Measurements from ENCODE around the gene CACNA1C.

Gene CACNA1C

DNA sequence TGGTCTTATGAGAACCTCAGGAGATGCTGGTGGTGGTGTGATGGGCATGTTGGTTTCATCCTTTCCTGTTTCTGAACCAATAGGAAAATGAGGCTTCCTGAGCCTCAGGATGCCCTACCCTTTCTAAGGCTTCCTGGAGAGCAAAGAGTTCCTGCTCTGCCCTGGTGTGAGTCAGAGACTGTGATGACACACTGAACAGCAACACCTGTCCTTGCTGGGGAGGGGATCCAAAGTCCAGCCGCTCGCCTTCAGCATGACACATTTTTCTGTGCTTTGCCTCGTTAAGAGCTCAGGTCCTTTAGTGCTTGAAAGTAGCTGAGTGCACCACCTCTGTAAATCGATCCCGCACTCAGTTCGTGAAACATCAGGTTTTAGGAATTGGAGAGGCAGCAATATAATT is 116.0 kb downstream of the CACNA1C start:
- H3K36me3 ChIP-seq: no peaks in the 10 kb centered on the region
- no peaks in the 10 kb centered on the region for H3K27me3 ChIP-seq (ENCODE audit: insufficient read depth, low read depth, severe bottlenecking)
- peaks cover 15% of the 10 kb centered on the region for H3K9me3 ChIP-seq (ENCODE audit: severe bottlenecking)
- TF ChIP-seq, protein P1, sequence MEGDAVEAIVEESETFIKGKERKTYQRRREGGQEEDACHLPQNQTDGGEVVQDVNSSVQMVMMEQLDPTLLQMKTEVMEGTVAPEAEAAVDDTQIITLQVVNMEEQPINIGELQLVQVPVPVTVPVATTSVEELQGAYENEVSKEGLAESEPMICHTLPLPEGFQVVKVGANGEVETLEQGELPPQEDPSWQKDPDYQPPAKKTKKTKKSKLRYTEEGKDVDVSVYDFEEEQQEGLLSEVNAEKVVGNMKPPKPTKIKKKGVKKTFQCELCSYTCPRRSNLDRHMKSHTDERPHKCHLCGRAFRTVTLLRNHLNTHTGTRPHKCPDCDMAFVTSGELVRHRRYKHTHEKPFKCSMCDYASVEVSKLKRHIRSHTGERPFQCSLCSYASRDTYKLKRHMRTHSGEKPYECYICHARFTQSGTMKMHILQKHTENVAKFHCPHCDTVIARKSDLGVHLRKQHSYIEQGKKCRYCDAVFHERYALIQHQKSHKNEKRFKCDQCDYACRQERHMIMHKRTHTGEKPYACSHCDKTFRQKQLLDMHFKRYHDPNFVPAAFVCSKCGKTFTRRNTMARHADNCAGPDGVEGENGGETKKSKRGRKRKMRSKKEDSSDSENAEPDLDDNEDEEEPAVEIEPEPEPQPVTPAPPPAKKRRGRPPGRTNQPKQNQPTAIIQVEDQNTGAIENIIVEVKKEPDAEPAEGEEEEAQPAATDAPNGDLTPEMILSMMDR (IDR thresholded peaks at IDR 0.05; ENCODE audit: low read depth, low read length): no peak
- H3K4me3 ChIP-seq (ENCODE audit: low read depth, low read length): no peak overlapping the region
- no peak overlapping the region for H3K27ac ChIP-seq
- no peak for DNase-seq

DNA sequence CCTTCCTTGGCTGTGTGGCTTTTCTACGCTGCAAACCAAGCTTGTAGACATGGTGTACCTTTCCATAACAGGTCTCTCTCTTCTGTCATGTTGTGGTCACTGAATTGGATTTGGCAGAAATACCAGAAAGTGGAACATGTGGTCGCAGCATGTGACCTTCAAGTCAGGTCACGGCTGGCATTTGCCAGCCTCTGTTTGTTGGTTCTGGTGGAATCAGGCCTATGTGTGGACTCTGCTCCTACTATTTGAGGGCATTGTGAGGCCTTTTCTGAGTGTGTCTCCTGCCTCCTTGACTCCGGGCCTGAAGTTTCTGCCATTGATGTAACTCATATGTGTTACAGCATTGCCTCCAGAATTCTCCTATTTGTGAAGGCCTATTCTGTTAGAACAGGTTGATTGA is 116.7 kb downstream of the CACNA1C start:
- DNase-seq: no peak
- no peaks in the 10 kb centered on the region for H3K36me3 ChIP-seq
- TF ChIP-seq, protein P1 (IDR thresholded peaks at IDR 0.05; ENCODE audit: low read depth, low read length): no peak
- H3K27ac ChIP-seq: no peak overlapping the region
- H3K27me3 ChIP-seq (ENCODE audit: insufficient read depth, low read depth, severe bottlenecking): no peaks in the 10 kb centered on the region
- H3K4me3 ChIP-seq (ENCODE audit: low read depth, low read length): no peak overlapping the region
- H3K9me3 ChIP-seq (ENCODE audit: severe bottlenecking): peaks cover 15% of the 10 kb centered on the region

DNA sequence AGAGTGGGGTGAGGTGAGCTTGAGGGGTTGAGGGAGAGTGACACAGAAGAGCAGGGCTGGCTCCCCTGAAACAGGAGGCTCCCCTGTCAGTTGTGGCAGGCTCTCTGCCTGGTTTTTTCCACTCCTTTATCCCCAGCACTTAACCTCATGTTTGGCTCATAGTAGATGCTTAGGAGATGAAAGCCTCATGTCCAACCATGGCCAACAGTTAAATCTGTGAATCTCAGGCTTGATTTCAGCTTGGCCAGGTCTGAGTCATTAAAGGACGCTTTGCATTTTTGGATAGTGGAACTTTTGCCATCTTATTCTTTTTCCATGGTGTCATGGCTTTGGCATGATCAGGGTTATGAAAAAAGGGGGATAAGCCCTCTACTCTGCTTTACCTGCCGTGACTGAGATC is 117.2 kb downstream of the CACNA1C start:
- Histone ChIP-seq H3K4me3 (ENCODE audit: low read depth, low read length) (no peak overlapping the region), H3K9me3 (ENCODE audit: severe bottlenecking) (peaks cover 15% of the 10 kb centered on the region), H3K27ac (no peak overlapping the region), H3K36me3 (no peaks in the 10 kb centered on the region), H3K27me3 (ENCODE audit: insufficient read depth, low read depth, severe bottlenecking) (no peaks in the 10 kb centered on the region)
- TF ChIP-seq, protein P1 (IDR thresholded peaks at IDR 0.05; ENCODE audit: low read depth, low read length): no peak
- no peak for DNase-seq

DNA sequence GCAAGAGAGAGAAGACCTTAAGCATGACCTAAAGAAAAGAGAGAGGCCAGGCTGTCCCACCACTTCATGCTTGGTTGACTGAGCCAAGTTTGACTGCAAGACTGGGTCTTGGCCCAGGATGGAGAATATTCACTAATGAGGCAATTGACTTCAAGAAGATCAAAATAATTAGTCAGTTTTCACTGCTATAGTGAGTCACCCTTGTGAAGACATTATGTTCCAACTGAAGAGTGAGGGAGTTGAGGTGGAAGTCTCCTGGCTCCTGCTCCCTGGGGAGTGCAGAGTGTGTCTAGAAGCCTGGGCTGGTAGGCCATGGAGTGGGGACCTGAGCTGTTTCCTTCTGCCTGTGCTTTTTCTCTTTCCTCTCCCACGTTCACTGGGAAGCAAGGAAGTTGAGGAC is 117.6 kb downstream of the CACNA1C start:
- Histone ChIP-seq H3K9me3 (ENCODE audit: severe bottlenecking) (peaks cover 15% of the 10 kb centered on the region), H3K27me3 (ENCODE audit: insufficient read depth, low read depth, severe bottlenecking) (no peaks in the 10 kb centered on the region), H3K36me3 (no peaks in the 10 kb centered on the region), H3K27ac (peak overlapping the region; percentile 86), H3K4me3 (ENCODE audit: low read depth, low read length) (no peak overlapping the region)
- TF ChIP-seq, protein P1 (IDR thresholded peaks at IDR 0.05; ENCODE audit: low read depth, low read length): no peak
- no peak for DNase-seq

DNA sequence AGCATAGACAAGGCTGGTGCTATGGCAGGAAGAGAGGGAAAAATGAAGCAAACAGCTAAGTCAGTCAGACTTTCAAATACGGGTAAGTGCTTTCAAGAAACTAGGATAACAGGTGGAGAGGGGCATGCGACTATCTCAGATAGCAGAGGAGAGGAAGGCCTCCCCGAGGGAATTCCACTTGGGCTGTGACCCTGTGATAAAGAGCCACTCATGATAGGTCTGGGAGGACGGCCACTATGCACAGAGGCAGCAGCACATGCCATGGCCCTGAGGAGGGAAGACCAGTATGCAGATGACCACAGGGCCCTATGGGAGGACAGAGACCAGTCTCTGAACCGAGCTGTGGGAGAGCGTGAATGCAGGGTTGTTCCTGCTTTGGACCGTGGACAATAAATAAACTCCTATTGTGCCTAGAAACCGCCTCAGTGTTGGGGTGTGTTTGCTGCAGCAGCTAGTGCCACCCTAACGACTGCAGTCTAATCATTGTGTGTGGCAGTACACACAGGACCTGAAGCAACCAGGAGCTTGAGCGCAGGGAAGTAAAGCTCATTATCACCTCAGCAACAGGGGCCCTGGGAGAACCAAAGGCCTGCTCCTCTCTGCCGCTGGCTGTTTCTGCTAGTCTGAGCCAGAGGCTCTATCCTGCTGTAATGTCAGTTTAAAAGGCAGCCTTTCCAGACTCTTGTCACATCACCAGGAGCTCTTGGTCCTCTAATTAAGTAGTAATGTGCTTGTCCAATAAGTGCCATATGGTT is 119.1 kb downstream of the CACNA1C start:
- peak; percentile 93 for DNase-seq
- no peaks in the 10 kb centered on the region for H3K27me3 ChIP-seq (ENCODE audit: insufficient read depth, low read depth, severe bottlenecking)
- peak overlapping the region; percentile 86 for H3K27ac ChIP-seq

More for the DNA sequence above, 119.1 kb downstream of the CACNA1C start:
- TF ChIP-seq, protein P1 (IDR thresholded peaks at IDR 0.05; ENCODE audit: low read depth, low read length): no peak
- no peaks in the 10 kb centered on the region for H3K36me3 ChIP-seq
- H3K4me3 ChIP-seq (ENCODE audit: low read depth, low read length): peak overlapping the region; percentile 39
- H3K9me3 ChIP-seq (ENCODE audit: severe bottlenecking): peaks cover 10% of the 10 kb centered on the region
